Right lobe of liver (tissue), 6 donors: ENCODE results near the gene ZNF786. TPM values are rescaled to one million over a fixed set of nuclear protein-coding genes. Genes with fewer than 3 reads are reported as not detected.

Experiments
- ATAC-seq, 4 donors: fragments of 200-7000 bp; cut with Tn5 transposase; one replicate each; pipeline ENCODE4 v1.9.1; 2020; ENCODE audit warnings: mild to moderate bottlenecking in 4 of 4, moderate library complexity in 4 of 4
- DNase-seq, 3 donors: peaks; one replicate each; pipeline ENCODE4 v3.0.0-alpha.2; 2020
- H3K27ac ChIP-seq, 3 donors: fragments of 200-600 bp; one replicate each; pipeline ENCODE4 v1.8.0; 2022
- H3K27me3 ChIP-seq, 2 donors: fragments of 200-600 bp; one replicate each; pipeline ENCODE4 v1.8.0; 2022
- H3K36me3 ChIP-seq, 4 donors: fragments of 200-600 bp; sonication (generic) in 1 of 4; one replicate each; pipeline versions ENCODE4 v1.5.1 to v1.8.0; 2017 to 2022; ENCODE audit warnings: control low read depth in 1 of 4
- H3K4me1 ChIP-seq, 4 donors: fragments of 200-600 bp; sonication (generic) in 1 of 4; one replicate each; pipeline versions ENCODE4 v1.5.1 to v1.8.0; 2017 to 2022; ENCODE audit warnings: control low read depth in 1 of 4
- H3K4me3 ChIP-seq, 3 donors: fragments of 200-600 bp; one replicate each; pipeline ENCODE4 v1.8.0; 2022
- H3K9me3 ChIP-seq, 4 donors: fragments of 200-600 bp; sonication (generic) in 1 of 4; one replicate each; pipeline versions ENCODE4 v1.5.1 to v1.8.0; 2017 to 2022; ENCODE audit warnings: control low read depth in 1 of 4
- POLR2A ChIP-seq: fragments of 450-650 bp; IDR thresholded peaks from one replicate; pipeline ENCODE4 v1.6.1; 2017; ENCODE audit warnings: antibody characterized with exemption, mild to moderate bottlenecking
- WGBS: methylation state at CpG from one replicate; pipeline ENCODE4 v1.1.6; 2018; ENCODE audit warnings: low coverage, low lambda C conversion rate; ENCODE audit not compliant: insufficient coverage; ENCODE audit errors: missing lambda C conversion rate; 5-methylcytosine and 5-hydroxymethylcytosine counted together
- intact Hi-C, 2 donors: fragments of 100-400 bp; cut with DNase I; formaldehyde crosslinking; loops; one replicate each; pipeline versions ENCODE4 v1.11.2 to v1.14.1; 2022
- total RNA-seq, 6 experiments: library from RNA; depleted of rRNA in 2 of 6; stranded (reverse); fragments of >200 nt in 2 of 6; fragmentation: NEBNext Ultra II Directional in 3 of 6; extraction: Animal tissue kit (Norgen Biotek cat#: 25700) in 3 of 6; gene quantifications; one replicate each; pipeline versions ENCODE4 v1.1.0 to v1.2.4, GENCODE V29; 2016 to 2023
- TF ChIP-seq, protein P1 (sequence below), 4 donors: fragments of 200-600 bp in 3 of 4; fragments of 450-650 bp in 1 of 4; IDR thresholded peaks; one replicate each; pipeline versions ENCODE4 v1.5.1 to v1.8.0; 2016 to 2022; ENCODE audit warnings: antibody characterized with exemption in 4 of 4, mild to moderate bottlenecking in 2 of 4
- donor health status: DM: no; HTN: yes; CAD: no.
- donor health status: DM: no; HTN: no; CAD: no.
- donor health status: DM: no; HTN: no; CAD: no.
- donor health status: DM: no; HTN: yes; CAD: no.
- donor health status: DM: no; HTN: yes; CAD: no.

The ZNF786 gene
- total RNA-seq, 6 experiments from 2014 or later, result 2.0 to 2.7 (median 2.4) TPM

DNA sequence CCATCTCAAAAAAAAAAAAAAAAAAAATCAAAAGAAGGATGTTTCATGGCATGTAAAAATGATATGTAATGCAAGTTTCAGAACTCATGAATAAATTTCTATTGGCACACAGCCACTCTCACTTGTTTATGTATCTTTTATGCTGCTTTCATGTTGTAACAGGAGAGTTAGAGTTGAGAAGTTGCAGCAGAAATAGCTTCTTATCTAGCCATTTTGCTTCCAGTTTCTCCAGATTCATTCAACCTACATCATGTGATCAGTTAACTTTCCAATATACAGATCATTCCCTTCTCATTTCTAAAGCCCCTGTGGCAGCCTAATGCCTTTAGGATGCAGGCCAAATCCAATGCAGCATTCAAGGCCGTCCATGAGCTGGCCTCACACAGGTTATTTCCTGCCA, 30.4 kb downstream of the ZNF786 start:
- ATAC-seq (no peak), DNase-seq (no peak)
- 38% methylated on average over 1 of the region's 1 CpG for WGBS
- Histone ChIP-seq H3K4me1 (no peaks in the 10 kb centered on the region), H3K27me3 (no peaks in the 10 kb centered on the region), H3K27ac (no peak overlapping the region), H3K4me3 (no peak overlapping the region), H3K36me3 (no peaks in the 10 kb centered on the region), H3K9me3 (no peaks in the 10 kb centered on the region)
- TF ChIP-seq POLR2A, result no peak
- TF ChIP-seq, protein P1, sequence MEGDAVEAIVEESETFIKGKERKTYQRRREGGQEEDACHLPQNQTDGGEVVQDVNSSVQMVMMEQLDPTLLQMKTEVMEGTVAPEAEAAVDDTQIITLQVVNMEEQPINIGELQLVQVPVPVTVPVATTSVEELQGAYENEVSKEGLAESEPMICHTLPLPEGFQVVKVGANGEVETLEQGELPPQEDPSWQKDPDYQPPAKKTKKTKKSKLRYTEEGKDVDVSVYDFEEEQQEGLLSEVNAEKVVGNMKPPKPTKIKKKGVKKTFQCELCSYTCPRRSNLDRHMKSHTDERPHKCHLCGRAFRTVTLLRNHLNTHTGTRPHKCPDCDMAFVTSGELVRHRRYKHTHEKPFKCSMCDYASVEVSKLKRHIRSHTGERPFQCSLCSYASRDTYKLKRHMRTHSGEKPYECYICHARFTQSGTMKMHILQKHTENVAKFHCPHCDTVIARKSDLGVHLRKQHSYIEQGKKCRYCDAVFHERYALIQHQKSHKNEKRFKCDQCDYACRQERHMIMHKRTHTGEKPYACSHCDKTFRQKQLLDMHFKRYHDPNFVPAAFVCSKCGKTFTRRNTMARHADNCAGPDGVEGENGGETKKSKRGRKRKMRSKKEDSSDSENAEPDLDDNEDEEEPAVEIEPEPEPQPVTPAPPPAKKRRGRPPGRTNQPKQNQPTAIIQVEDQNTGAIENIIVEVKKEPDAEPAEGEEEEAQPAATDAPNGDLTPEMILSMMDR (IDR thresholded peaks at IDR 0.05), result no peak
- intact Hi-C loops, result no loop called here

DNA sequence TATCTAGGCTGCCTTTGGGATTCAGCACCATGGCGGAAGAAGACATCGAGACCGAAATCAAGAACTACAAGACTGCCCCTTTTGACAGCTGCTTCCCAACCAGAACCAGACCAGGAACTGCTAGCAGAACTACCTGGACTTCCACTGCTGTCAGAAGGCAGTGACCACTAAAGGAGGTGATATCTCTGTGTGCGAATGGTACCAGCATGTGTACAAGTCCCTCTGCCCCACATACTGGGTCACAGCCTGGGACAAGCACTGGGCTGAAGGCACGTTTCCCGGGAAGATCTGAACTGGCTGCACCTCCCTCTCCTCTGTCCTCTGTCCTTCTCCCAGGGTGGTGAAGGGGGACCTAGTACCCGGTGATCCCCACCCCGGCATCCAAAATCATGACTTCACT, 36.6 kb downstream of the ZNF786 start:
- Histone ChIP-seq H3K9me3 (no peaks in the 10 kb centered on the region), H3K4me1 (no peaks in the 10 kb centered on the region), H3K36me3 (no peaks in the 10 kb centered on the region), H3K27ac (no peak overlapping the region), H3K27me3 (no peaks in the 10 kb centered on the region), H3K4me3 (no peak overlapping the region)
- intact Hi-C loops, result no loop called here
- DNase-seq, result no peak
- no CpG with 5 or more reads among the region's 8 CpGs for WGBS
- TF ChIP-seq POLR2A, result no peak
- TF ChIP-seq, protein P1 (IDR thresholded peaks at IDR 0.05), result no peak
- ATAC-seq, result no peak

DNA sequence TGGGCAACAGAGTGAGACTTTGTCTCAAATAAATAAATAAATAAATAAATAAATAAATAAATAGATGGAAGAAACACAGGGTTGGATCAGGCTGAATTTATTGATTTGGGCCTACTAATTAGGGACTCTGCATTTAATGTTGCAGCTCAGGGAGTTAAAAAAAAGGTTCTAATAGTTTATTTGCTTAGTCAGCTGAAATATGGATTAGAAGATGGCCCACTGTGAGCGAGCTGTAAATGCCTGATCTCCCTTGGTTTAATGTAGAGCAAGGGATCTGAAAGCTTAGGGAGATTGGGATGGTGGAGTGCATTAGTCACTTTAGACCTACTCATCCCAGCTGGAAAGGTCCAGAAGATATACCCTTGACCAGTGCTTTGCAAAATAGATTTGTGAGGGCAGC, 37.1 kb downstream of the ZNF786 start:
- no peak for TF ChIP-seq POLR2A
- intact Hi-C loops, result no loop called here
- H3K4me3 ChIP-seq, result no peak overlapping the region
- WGBS, result 90% methylated on average over 1 of the region's 1 CpG
- DNase-seq, result no peak
- H3K9me3 ChIP-seq, result no peaks in the 10 kb centered on the region
- no peaks in the 10 kb centered on the region for H3K4me1 ChIP-seq
- no peaks in the 10 kb centered on the region for H3K36me3 ChIP-seq
- H3K27ac ChIP-seq, result no peak overlapping the region
- no peaks in the 10 kb centered on the region for H3K27me3 ChIP-seq
- ATAC-seq, result no peak

DNA sequence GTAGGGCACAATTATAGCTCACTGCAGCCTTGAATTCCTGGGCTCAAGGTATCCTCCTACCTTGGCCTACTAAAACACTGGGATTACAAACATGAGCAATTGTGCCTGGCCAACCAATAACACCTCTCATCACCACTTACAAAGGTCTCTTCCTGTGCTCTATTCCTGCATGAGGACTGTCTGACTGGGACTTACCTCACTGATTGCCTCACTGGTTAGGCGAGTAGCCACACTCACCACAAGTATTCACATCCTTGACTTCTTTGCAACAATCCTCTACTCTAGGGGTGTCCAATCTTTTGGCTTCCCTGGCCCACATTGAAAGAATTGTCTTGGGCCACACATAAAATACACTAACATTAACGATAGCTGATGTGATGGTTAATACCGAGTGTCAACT, 39.6 kb downstream of the ZNF786 start:
- Histone ChIP-seq H3K4me1 (no peaks in the 10 kb centered on the region), H3K9me3 (no peaks in the 10 kb centered on the region), H3K27me3 (no peaks in the 10 kb centered on the region), H3K4me3 (no peak overlapping the region), H3K27ac (no peak overlapping the region), H3K36me3 (no peaks in the 10 kb centered on the region)
- no peak for DNase-seq
- TF ChIP-seq, protein P1 (IDR thresholded peaks at IDR 0.05), result no peak
- TF ChIP-seq POLR2A, result no peak
- ATAC-seq, result no peak
- intact Hi-C loops, result no loop called here
- WGBS, result 84% methylated on average over 3 of the region's 3 CpGs

DNA sequence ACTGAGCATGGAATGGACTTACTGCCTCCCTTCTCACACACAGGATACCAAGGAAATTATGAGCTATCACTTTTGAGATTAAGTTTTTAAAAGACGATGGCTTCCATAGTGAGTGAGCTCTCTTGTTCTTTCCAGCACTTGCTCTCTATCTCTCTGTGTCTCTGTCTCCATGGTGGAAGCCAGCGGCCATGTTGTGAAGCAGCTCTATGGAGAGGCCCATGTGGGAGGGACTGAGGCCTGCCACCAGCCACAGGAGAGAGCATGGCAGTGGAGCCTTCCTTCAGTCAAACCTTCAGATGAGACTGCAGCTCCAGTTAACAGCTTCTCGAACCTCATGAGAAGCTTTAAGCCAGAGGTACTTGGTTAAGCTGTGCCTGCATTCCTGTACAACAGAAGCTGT, 41.7 kb downstream of the ZNF786 start:
- no peak for TF ChIP-seq POLR2A
- TF ChIP-seq, protein P1 (IDR thresholded peaks at IDR 0.05), result no peak
- no peaks in the 10 kb centered on the region for H3K36me3 ChIP-seq
- no peaks in the 10 kb centered on the region for H3K4me1 ChIP-seq
- H3K9me3 ChIP-seq, result no peaks in the 10 kb centered on the region
- H3K27me3 ChIP-seq, result no peaks in the 10 kb centered on the region
- DNase-seq (no peak), ATAC-seq (no peak)
- no peak overlapping the region for H3K4me3 ChIP-seq
- 85% methylated on average over 2 of the region's 3 CpGs for WGBS
- H3K27ac ChIP-seq, result no peak overlapping the region
- intact Hi-C loops, result no loop called here
